GF-D8 (cell line): Measurements from ENCODE around the gene CMPK2.
"Not testable (repeated sequence)": the region's sequence is repeated elsewhere in the genome, so short reads cannot be mapped to it uniquely, and the experiment has no call there.

Source experiments
- DNase-seq: peaks from one replicate; lab custom pipeline; 2025; lab: John Stamatoyannopoulos, UW

Gene CMPK2

DNA sequence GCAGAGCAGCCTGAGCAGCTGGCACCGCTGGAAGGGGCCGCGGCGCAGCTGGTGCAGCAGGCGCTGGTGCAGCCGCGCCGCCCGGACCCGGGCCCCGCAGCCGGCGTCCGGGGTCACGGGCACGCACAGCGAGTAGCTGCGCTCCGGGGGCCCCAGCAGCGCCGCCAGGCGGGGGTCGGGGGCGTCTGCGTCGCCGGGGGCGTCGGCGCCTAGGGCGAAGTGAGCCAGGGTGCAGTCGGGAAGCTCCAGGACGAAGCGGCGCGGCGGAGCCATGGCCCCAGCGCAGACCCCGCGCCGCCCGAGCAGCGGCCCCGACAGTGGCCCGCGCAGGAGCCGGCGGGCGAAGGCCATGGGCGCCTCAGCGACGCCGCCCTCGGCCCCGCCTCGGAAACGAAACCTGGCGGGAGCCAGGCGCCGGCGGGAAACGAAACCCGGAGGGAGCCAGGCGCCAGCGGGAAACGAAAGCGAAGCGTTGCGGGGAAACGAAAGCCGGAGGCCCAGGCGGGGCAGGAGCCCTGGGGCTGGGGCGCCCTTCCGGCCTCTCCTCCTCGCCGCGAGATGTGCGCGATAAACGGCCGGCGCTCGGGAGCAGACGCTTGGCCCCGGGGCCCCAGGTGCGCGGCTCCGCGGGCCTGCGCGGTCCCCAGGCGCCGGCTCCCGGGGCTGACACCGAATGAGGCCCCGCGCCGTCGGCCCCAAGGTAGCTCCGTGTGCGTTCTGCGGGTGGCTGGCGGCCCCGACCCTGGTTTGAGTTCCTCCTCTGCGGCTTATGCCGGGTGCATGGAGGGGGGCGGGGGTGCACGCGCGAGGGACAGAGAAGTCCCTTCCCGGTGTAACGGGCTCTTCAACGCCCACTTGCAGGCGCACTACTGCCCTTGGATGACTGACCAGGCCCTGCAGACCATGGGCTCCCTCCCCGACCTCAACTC lies at the start of gene CMPK2:
Gene CMPK2 (minus strand): TSS at position 562 of the 929 bp plus-strand sequence. CDS start 211 bp downstream, at position 351.
- peak; percentile 19 for DNase-seq

DNA sequence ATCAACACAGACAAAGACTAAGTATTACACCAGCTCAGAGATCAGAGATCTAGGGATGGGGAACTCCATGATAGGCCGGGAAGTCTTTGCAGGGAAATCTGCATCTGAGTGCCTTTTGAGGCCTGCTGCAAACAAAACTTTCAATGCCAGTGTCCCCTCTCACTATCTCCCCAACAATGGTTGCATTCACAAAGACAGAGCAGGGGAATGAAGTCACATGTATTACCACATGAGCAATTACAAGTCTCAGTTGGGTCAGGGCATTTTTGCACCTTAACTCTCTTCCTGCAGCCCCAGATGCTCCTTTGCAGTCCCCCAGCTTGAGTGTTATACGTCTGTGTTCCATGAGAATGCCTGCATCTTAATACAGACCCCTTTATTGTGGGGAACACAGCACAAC lies 49.7 kb upstream of the CMPK2 start:
- no peak for DNase-seq

- no peak for DNase-seq
These were observed 49.1 kb upstream of the CMPK2 start for GRCh38 chr2:6914828-6915227.

- DNase-seq: no peak
These were observed 47.9 kb upstream of the CMPK2 start for GRCh38 chr2:6913415-6914157.

DNA sequence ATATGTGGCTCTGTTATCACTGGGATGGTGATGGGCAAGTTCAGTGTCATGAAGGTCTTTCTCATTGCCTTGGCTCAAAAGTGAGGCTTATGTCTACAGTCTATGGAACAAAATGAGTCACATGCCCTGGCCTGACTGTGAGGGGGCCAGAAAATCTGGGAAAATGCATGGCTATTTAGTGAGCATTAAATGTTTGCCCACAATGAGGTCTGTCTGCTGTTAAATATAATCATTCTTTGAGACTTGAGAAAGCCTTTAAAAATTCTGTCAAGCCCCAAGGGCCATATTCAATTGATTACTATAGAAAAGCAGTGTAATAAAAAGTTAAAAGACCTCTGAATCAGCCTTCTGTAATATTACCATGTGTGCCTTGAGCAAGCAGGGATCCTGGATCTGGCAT lies 46.0 kb upstream of the CMPK2 start:
- no peak for DNase-seq

DNA sequence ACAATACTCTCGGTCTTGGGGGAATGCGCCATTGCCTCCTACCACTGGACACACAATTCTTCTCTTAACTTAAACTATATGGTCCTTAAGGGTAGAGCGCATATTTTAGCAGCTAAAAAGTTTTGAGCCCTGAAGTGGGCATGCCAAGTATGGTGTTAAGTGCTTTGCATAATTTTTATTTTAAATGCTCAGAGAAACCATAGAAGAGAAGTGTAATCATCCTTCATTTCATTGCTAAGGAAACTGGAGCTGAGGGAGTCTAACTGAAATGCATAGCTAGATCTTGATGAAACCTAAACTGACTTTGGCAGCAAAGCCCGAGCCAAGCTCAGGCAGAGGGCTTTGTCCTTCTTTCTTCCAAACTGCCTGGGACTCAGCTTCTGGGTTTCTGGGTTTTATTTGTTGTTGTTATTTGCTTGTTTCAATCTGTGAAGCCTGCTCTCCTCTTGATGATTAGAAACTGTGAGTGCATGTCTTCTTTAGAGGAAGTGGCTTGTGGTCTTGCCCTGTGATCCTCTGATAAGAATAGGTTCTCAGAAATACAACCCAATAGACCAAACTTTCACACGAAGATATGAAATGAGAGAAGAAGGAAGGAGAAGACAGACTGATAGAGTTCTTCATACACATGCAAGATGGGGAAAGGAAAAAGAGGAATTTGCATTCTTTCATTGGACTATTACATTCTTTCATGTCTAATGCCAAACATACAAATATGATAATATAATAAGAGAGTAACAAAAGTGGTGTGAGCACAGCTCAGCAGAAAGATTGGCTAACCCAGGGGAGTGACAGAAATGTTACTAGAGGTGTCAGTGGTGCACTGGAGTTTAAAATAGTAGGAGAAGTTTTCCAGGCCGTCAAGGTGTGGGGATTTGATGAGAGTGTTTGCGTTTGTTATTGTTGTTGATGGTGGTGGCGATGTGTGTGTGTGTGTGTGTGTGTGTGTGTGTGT lies 44.0 kb upstream of the CMPK2 start:
- DNase-seq: peak; percentile 81

DNA sequence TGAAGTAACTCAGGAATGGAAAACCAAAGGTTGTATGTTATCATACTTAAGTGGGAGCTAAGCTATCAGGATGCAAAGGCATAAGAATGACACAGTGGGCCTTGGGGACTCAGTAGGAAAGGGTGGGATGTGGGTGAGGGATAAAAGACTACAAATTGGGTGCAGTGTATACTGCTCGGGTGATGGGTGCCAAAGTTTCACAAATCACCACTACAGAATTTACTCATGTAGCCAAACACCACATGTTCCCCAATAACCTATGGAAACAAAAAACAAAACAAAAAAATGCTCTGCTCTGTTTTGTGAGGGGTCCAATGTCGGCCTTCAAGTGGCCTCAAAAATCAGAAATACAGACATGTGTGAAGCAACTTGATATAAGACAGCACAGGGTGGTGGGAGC lies 42.6 kb upstream of the CMPK2 start:
- DNase-seq: no peak

DNA sequence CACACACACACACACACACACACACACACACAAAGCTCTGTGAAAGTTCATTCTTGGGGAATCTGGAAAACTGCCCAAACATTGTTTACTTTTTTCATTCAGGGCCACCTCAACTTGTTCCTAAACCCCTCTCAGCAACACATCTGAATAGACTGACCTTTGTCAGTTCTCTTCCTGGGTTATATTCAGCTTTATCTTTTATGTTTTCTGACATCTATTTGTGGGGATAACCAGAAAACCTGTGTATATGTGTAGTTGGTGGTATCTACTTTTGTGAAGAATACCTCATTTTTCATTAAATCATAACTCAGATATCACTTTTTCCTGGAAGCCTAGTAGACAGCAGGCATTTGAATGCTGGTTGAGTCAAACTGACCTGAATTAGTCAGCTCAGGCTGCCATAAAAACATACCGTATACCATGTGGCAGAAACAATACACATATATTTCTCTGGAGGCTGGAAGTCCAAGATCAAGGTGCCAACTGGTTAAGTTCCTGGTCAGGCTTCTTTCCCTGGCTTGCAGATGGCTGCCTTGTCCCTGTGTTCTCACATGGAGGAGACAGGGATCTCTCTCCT lies 40.5 kb upstream of the CMPK2 start:
- no peak for DNase-seq

DNA sequence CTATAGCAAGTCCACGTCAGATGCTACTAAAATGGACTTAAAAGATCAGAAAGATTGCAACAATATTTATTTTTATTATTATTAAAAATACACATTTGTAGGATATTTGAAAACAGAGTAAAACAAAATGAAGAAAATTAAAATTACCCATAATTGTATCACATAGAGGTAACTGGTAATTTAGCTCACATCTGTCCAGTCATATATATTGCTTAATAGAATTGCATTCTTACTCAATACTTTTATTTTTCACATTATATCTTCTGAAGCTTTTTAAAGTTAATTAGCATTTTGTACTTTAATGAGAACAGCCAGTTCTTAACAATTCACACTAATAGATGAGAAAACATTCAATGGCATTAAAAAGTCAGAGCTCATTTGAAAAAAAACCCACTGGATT lies 40.0 kb upstream of the CMPK2 start:
- no peak for DNase-seq

DNA sequence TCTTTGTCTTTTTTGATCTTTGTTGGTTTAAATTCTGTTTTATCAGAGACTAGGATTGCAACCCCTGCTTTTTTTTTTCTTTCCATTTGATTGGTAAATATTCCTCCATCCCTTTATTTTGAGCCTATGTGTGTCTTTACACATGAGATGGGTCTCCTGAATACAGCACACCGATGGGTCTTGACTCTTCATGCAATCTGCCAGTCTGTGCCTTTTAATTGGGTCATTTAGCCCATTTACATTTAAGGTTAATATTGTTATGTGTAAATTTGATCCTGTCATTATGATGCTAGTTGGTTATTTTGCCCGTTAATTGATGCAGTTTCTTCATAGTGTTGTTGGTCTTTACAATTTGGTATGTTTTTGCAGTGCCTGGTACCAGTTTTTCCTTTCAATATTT lies 36.9 kb upstream of the CMPK2 start:
- DNase-seq: not testable (repeated sequence)

DNA sequence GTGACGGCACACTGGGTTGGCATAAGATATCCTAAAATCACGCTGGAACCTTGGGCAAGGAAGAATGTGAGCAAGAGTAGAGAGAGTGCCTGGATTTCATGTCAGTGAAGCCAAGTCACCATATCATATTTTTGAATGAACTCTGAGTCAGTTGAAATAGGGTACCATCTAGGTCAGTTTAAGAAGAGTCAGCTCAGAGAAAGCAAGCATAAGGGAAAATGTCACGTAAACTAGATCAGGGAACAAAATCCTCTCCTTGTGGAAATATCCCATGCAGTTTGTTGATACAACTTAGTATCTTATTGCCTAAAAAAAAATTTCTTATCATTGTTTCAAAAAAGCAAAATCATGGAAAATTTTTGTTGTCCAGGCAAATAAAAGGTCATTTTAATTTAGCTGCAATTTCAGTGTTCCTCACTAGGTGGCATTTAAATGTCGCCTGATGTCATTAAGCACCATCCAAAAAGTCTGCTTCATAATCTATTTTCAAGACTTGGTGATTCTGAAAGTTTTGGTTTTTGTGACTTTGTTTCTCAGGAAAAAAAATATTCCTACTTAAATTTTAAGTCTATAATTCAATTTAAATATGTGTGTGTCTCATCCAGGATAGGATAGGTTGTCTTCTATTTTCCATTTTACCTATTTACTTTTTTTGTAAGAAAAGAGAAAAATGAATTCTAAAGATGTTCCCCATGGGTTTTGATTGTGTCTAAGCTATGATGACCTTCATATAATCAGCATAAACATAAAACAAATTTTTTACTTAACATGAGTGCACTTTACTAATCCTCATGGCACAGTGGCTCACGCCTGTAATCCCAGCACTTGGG lies 31.4 kb upstream of the CMPK2 start:
- DNase-seq: no peak

GRCh38 chr2:6893876-6894482 lies 28.3 kb upstream of the CMPK2 start:
- no peak for DNase-seq

GRCh38 chr2:6888724-6889123 lies 23.0 kb upstream of the CMPK2 start:
- no peak for DNase-seq

DNA sequence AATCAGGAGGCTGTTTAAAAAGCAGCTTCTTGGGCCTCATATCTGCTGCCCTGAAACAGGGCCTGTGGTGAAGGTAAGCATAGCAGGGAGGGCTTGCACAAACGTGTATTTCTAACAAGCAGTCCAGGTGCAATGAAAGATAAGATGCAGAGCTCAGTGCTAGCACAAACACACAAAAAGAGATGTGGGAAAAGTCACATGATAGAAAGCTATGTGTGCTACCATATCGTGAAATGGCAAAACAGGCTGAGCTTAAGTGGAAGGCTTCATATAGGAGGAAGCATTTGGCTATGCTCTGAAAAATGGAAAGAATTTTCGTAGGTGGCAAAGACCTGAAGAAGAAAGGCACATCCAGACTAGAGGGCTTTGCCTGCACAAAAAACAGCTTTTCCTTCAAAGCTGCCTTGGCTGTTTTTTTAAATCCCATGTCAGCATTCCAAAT lies 22.1 kb upstream of the CMPK2 start:
- DNase-seq: no peak

DNA sequence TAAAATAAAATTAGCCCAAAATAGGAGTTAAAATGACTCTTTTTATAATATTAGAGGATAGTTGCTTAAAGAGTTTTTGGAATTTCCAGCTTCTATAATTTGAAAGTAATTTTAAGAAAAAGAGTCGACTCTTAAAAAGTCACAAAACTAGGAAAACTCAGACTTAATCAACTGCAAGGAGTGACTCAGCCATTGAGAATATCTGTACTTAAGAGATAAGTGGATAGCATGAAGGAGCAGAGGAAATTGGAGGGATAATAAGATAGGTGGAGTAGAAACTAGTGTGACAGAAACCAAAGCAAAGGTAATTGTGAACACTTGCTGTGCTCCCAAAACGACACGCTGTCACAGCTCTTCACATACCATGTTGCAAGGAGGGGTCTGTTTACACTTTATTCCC lies 20.3 kb upstream of the CMPK2 start:
- no peak for DNase-seq

GRCh38 chr2:6885551-6885950 lies 19.8 kb upstream of the CMPK2 start:
- no peak for DNase-seq

GRCh38 chr2:6883448-6884122 lies 17.9 kb upstream of the CMPK2 start:
- no peak for DNase-seq

DNA sequence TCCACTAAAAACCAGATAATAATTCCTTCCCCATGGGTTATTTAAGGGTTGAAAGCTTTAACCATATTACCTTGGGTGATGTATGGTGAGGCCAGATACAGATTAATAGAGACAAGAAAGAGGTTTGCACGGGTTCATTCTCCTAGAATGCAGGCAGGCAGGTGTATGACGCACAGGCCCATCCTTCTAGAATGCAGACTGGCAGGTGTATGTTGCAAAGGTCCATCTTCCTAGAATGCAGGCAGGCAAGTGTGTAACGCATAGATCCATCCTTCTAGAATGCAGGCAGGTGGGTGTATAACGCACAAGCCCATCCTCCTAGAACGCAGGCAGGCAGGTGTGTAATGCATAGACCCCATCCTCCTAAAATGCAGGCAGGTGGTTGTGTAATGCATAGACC lies 15.8 kb upstream of the CMPK2 start:
- no peak for DNase-seq

DNA sequence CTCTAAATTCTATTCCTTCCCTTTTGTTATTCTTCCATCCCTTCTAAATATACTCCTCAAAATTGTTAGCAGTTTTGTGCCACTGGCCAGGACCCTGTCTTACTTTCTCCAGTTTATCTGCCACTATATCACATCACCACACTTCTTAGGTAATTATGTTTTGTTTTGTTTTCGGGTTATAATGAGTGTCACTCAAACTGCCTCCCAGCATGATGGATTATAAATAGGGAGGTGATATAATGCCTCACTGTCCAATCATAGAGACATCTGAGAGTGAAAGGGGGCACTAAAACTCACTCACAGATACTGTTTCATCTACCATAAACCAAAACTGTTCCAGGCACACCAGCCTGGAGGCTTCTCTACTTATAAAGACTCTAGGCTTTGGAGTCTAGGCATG lies 15.3 kb upstream of the CMPK2 start:
- no peak for DNase-seq
